ENCODE results near the gene NOL6.

DNA sequence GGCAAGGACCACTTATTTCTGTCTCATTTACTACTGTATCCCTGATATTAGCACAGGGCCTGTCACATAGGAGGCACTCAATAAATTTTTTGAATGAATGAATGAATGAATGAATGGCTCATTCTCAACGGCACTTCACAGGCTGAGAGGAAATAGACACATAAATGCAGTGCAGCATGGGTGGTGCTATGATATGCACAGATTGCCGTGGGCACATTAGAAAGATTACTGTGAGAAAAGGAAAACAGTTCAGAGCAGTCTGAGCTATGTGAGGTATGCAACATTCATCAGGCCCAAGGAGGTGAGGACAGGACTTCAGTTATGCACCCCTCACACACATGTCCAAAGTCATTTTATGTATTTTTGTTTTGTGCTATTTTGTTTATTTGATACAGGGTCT lies 6.4 kb upstream of the NOL6 start:
- TF ChIP-seq, protein P1, sequence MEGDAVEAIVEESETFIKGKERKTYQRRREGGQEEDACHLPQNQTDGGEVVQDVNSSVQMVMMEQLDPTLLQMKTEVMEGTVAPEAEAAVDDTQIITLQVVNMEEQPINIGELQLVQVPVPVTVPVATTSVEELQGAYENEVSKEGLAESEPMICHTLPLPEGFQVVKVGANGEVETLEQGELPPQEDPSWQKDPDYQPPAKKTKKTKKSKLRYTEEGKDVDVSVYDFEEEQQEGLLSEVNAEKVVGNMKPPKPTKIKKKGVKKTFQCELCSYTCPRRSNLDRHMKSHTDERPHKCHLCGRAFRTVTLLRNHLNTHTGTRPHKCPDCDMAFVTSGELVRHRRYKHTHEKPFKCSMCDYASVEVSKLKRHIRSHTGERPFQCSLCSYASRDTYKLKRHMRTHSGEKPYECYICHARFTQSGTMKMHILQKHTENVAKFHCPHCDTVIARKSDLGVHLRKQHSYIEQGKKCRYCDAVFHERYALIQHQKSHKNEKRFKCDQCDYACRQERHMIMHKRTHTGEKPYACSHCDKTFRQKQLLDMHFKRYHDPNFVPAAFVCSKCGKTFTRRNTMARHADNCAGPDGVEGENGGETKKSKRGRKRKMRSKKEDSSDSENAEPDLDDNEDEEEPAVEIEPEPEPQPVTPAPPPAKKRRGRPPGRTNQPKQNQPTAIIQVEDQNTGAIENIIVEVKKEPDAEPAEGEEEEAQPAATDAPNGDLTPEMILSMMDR (IDR thresholded peaks at IDR 0.05 in 8 of 11, conservative IDR thresholded peaks at IDR 0.05 in 3 of 11) = no peak
- TF ChIP-seq POLR2A (IDR thresholded peaks at IDR 0.05) (no peak), POLR2AphosphoS5 (IDR thresholded peaks at IDR 0.05) (no peak)
